GM23338 (cell line): Measurements from ENCODE around the gene ERMP1. TPM values are rescaled to one million over a fixed set of nuclear protein-coding genes. Genes with fewer than 3 reads are reported as not detected.

Experiments used
- ATAC-seq: fragments of 200-7000 bp; cut with Tn5 transposase; 3 replicates; pipeline ENCODE4 v1.9.1; 2020
- DNase-seq: peaks from one replicate; pipeline ENCODE4 v3.0.0-alpha.2; 2015; ENCODE audit warnings: low spot score
- H2AFZ ChIP-seq: fragments of 200-600 bp; sonication (generic); 2 replicates; pipeline ENCODE4 v1.8.0; 2016; ENCODE audit warnings: antibody characterized with exemption, mild to moderate bottlenecking, moderate library complexity
- H3F3A ChIP-seq: fragments of 200-600 bp; sonication (generic); replicated peaks from 2 replicates; pipeline ENCODE4 v1.8.0; 2017; ENCODE audit warnings: antibody characterized with exemption, mixed run types, low read depth
- H3K27ac ChIP-seq: fragments of 200-600 bp; sonication (generic); 2 replicates; pipeline ENCODE4 v1.6.1; 2016; ENCODE audit warnings: low read depth
- H3K27me3 ChIP-seq: fragments of 200-600 bp; sonication (generic); 2 replicates; pipeline ENCODE4 v1.8.0; 2016; ENCODE audit warnings: mild to moderate bottlenecking, mixed run types, moderate library complexity; ENCODE audit not compliant: insufficient read depth
- H3K36me3 ChIP-seq: fragments of 200-600 bp; sonication (generic); 2 replicates; pipeline ENCODE4 v1.8.0; 2016; ENCODE audit warnings: mild to moderate bottlenecking; ENCODE audit not compliant: insufficient read depth
- H3K4me1 ChIP-seq: fragments of 200-600 bp; sonication (generic); 2 replicates; pipeline ENCODE4 v1.8.0; 2016; ENCODE audit warnings: mild to moderate bottlenecking, moderate library complexity; ENCODE audit not compliant: insufficient read depth
- H3K4me2 ChIP-seq: fragments of 200-600 bp; sonication (generic); 2 replicates; pipeline ENCODE4 v1.7.1; 2017; ENCODE audit warnings: mixed run types
- H3K4me3 ChIP-seq: fragments of 200-600 bp; sonication (generic); 2 replicates; pipeline ENCODE4 v1.6.1; 2016; ENCODE audit warnings: mixed run types
- H3K79me2 ChIP-seq: fragments of 200-600 bp; sonication (generic); replicated peaks from 2 replicates; pipeline ENCODE4 v1.8.0; 2017; ENCODE audit warnings: mild to moderate bottlenecking; ENCODE audit not compliant: insufficient read depth
- H3K9me2 ChIP-seq: fragments of 200-600 bp; sonication (generic); 2 replicates; pipeline ENCODE4 v1.8.0; 2017; ENCODE audit not compliant: insufficient read depth
- H4K20me1 ChIP-seq: fragments of 200-600 bp; sonication (generic); replicated peaks from 2 replicates; pipeline ENCODE4 v1.8.0; 2017; ENCODE audit warnings: mild to moderate bottlenecking; ENCODE audit not compliant: insufficient read depth
- H3K27ac Mint-ChIP-seq: 2 replicates; pipeline ENCODE4 v1.8.0; 2020; ENCODE audit warnings: inconsistent platforms, mild to moderate bottlenecking, moderate library complexity, mixed read lengths
- H3K27me3 Mint-ChIP-seq: 3 replicates; pipeline ENCODE4 v1.8.0; 2022; ENCODE audit warnings: low read depth, mild to moderate bottlenecking, moderate library complexity, mixed read lengths, inconsistent platforms; ENCODE audit not compliant: insufficient read depth, poor library complexity
- H3K36me3 Mint-ChIP-seq: 3 replicates; pipeline ENCODE4 v1.8.0; 2021; ENCODE audit warnings: low read depth, mild to moderate bottlenecking, inconsistent platforms, moderate library complexity, mixed read lengths
- H3K4me1 Mint-ChIP-seq: 3 replicates; pipeline ENCODE4 v1.8.0; 2020; ENCODE audit warnings: mild to moderate bottlenecking, inconsistent platforms, mixed read lengths
- H3K4me3 Mint-ChIP-seq: 3 replicates; pipeline ENCODE4 v1.8.0; 2021; ENCODE audit warnings: moderate library complexity, mild to moderate bottlenecking, inconsistent platforms, mixed read lengths
- H3K9me3 Mint-ChIP-seq: 3 replicates; pipeline ENCODE4 v1.8.0; 2020; ENCODE audit warnings: moderate library complexity, mild to moderate bottlenecking, inconsistent platforms, mixed read lengths
- CREB1 ChIP-seq: fragments of 250-450 bp; sonication (Bioruptor Pico); IDR thresholded peaks from 2 replicates; pipeline ENCODE4 v1.5.0; 2020; ENCODE audit warnings: low read depth, mild to moderate bottlenecking, moderate library complexity
- EZH2 ChIP-seq: fragments of 200-600 bp; sonication (generic); IDR thresholded peaks from one replicate; pipeline ENCODE4 v1.8.0; 2017; ENCODE audit warnings: antibody characterized with exemption, mild to moderate bottlenecking, low read depth; ENCODE audit not compliant: unreplicated experiment
- EZH2phosphoT487 ChIP-seq: fragments of 200-600 bp; sonication (generic); IDR thresholded peaks from one replicate; pipeline ENCODE4 v1.8.1; 2018; ENCODE audit warnings: antibody characterized with exemption; ENCODE audit not compliant: unreplicated experiment
- POLR2AphosphoS5 ChIP-seq: IDR thresholded peaks from 2 replicates; pipeline ENCODE4 v1.6.1; 2016; ENCODE audit warnings: antibody characterized with exemption, low read depth
- STAT1 ChIP-seq: IDR thresholded peaks from one replicate; pipeline ENCODE4 v1.6.1; 2016; ENCODE audit warnings: antibody characterized with exemption; ENCODE audit not compliant: unreplicated experiment
- ZNF114 ChIP-seq: fragments of 250-450 bp; sonication (Bioruptor Pico); IDR thresholded peaks from 2 replicates; pipeline ENCODE4 v1.5.0; 2020; ENCODE audit warnings: mild to moderate bottlenecking, moderate library complexity
- ZNF331 ChIP-seq: fragments of 250-450 bp; sonication (Bioruptor Pico); IDR thresholded peaks from 2 replicates; pipeline ENCODE4 v1.5.0; 2020; ENCODE audit warnings: low read depth, mild to moderate bottlenecking, moderate library complexity
- polyA plus RNA-seq: library from polyadenylated mRNA; unstranded; fragments of >200 nt; fragmentation: Nextera tagmentation; extraction: Ambion mirVana; gene quantifications from 2 replicates; pipeline ENCODE4 v1.2.1, GENCODE V29; 2016
- total RNA-seq: library from RNA; depleted of rRNA; stranded (reverse); fragments of >200 nt; shearing (Covaris generic); gene quantifications from 2 replicates; pipeline ENCODE4 v1.2.3, GENCODE V29; 2014
- TF ChIP-seq, protein P1 (sequence below): IDR thresholded peaks from one replicate; pipeline ENCODE4 v1.6.1; 2018; ENCODE audit warnings: antibody characterized with exemption; ENCODE audit not compliant: unreplicated experiment
- TF ChIP-seq, protein P2 (sequence below): IDR thresholded peaks from 2 replicates; pipeline ENCODE4 v1.6.1; 2016; ENCODE audit warnings: antibody characterized with exemption
- TF ChIP-seq, protein P3 (sequence below), 2 experiments: fragments of 200-600 bp in 1 of 2; sonication (generic) in 1 of 2; conservative IDR thresholded peaks; 2 replicates each; pipeline versions ENCODE4 v1.5.1 to v1.6.1; 2016 to 2017; ENCODE audit warnings: antibody characterized with exemption in 2 of 2, low read depth in 2 of 2, mild to moderate bottlenecking in 2 of 2, moderate library complexity in 1 of 2
- TF ChIP-seq, protein P4 (sequence below): fragments of 250-450 bp; sonication (Bioruptor Pico); IDR thresholded peaks from 2 replicates; pipeline ENCODE4 v1.5.0; 2020; ENCODE audit warnings: mild to moderate bottlenecking, moderate library complexity

Gene ERMP1
- total and polyA plus RNA-seq, 2 experiments from 2014 or later, result 5.3 to 23.4 TPM

DNA sequence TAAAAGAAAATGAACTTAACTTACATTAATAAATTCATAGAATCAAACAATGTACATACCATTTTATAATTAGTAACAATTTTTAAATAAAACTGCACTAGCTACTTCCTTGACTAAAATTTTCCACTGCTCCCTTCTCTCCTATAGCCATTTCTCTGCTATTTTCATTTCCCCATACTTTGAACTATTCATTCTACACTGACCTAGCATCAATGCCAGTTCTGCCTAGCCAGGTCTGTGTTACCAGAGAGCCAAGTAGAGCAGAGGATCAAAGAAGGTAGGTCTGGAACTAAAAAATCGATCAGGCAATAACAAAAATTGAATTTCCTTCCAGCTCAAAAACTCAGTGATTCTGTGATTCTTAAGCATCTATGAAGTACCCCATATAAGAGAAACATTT is 84.5 kb downstream of the ERMP1 start:
- peaks cover 26% of the 10 kb centered on the region for H3K36me3 Mint-ChIP-seq
- Histone ChIP-seq H3K79me2 (no peaks in the 10 kb centered on the region), H3K4me2 (no peak overlapping the region), H3F3A (no peaks in the 10 kb centered on the region), H3K27me3 (no peaks in the 10 kb centered on the region), H3K27ac (no peak overlapping the region), H3K4me1 (no peaks in the 10 kb centered on the region), H4K20me1 (no peaks in the 10 kb centered on the region), H3K36me3 (no peaks in the 10 kb centered on the region), H3K9me2 (no peaks in the 10 kb centered on the region), H2AFZ (no peak overlapping the region), H3K4me3 (no peak overlapping the region)
- TF ChIP-seq POLR2AphosphoS5 (no peak), ZNF331 (CRISPR knock-in tag) (no peak), ZNF114 (CRISPR knock-in tag) (no peak), STAT1 (no peak), EZH2phosphoT487 (no peak), EZH2 (no peak), CREB1 (no peak)
- TF ChIP-seq, protein P1, sequence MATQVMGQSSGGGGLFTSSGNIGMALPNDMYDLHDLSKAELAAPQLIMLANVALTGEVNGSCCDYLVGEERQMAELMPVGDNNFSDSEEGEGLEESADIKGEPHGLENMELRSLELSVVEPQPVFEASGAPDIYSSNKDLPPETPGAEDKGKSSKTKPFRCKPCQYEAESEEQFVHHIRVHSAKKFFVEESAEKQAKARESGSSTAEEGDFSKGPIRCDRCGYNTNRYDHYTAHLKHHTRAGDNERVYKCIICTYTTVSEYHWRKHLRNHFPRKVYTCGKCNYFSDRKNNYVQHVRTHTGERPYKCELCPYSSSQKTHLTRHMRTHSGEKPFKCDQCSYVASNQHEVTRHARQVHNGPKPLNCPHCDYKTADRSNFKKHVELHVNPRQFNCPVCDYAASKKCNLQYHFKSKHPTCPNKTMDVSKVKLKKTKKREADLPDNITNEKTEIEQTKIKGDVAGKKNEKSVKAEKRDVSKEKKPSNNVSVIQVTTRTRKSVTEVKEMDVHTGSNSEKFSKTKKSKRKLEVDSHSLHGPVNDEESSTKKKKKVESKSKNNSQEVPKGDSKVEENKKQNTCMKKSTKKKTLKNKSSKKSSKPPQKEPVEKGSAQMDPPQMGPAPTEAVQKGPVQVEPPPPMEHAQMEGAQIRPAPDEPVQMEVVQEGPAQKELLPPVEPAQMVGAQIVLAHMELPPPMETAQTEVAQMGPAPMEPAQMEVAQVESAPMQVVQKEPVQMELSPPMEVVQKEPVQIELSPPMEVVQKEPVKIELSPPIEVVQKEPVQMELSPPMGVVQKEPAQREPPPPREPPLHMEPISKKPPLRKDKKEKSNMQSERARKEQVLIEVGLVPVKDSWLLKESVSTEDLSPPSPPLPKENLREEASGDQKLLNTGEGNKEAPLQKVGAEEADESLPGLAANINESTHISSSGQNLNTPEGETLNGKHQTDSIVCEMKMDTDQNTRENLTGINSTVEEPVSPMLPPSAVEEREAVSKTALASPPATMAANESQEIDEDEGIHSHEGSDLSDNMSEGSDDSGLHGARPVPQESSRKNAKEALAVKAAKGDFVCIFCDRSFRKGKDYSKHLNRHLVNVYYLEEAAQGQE, result no peak
- TF ChIP-seq, protein P2, sequence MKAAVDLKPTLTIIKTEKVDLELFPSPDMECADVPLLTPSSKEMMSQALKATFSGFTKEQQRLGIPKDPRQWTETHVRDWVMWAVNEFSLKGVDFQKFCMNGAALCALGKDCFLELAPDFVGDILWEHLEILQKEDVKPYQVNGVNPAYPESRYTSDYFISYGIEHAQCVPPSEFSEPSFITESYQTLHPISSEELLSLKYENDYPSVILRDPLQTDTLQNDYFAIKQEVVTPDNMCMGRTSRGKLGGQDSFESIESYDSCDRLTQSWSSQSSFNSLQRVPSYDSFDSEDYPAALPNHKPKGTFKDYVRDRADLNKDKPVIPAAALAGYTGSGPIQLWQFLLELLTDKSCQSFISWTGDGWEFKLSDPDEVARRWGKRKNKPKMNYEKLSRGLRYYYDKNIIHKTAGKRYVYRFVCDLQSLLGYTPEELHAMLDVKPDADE, result no peak
- TF ChIP-seq, protein P3, sequence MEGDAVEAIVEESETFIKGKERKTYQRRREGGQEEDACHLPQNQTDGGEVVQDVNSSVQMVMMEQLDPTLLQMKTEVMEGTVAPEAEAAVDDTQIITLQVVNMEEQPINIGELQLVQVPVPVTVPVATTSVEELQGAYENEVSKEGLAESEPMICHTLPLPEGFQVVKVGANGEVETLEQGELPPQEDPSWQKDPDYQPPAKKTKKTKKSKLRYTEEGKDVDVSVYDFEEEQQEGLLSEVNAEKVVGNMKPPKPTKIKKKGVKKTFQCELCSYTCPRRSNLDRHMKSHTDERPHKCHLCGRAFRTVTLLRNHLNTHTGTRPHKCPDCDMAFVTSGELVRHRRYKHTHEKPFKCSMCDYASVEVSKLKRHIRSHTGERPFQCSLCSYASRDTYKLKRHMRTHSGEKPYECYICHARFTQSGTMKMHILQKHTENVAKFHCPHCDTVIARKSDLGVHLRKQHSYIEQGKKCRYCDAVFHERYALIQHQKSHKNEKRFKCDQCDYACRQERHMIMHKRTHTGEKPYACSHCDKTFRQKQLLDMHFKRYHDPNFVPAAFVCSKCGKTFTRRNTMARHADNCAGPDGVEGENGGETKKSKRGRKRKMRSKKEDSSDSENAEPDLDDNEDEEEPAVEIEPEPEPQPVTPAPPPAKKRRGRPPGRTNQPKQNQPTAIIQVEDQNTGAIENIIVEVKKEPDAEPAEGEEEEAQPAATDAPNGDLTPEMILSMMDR (conservative IDR thresholded peaks at IDR 0.05; ENCODE audit: low read depth in 2 of 2), result no peak
- TF ChIP-seq, protein P4, sequence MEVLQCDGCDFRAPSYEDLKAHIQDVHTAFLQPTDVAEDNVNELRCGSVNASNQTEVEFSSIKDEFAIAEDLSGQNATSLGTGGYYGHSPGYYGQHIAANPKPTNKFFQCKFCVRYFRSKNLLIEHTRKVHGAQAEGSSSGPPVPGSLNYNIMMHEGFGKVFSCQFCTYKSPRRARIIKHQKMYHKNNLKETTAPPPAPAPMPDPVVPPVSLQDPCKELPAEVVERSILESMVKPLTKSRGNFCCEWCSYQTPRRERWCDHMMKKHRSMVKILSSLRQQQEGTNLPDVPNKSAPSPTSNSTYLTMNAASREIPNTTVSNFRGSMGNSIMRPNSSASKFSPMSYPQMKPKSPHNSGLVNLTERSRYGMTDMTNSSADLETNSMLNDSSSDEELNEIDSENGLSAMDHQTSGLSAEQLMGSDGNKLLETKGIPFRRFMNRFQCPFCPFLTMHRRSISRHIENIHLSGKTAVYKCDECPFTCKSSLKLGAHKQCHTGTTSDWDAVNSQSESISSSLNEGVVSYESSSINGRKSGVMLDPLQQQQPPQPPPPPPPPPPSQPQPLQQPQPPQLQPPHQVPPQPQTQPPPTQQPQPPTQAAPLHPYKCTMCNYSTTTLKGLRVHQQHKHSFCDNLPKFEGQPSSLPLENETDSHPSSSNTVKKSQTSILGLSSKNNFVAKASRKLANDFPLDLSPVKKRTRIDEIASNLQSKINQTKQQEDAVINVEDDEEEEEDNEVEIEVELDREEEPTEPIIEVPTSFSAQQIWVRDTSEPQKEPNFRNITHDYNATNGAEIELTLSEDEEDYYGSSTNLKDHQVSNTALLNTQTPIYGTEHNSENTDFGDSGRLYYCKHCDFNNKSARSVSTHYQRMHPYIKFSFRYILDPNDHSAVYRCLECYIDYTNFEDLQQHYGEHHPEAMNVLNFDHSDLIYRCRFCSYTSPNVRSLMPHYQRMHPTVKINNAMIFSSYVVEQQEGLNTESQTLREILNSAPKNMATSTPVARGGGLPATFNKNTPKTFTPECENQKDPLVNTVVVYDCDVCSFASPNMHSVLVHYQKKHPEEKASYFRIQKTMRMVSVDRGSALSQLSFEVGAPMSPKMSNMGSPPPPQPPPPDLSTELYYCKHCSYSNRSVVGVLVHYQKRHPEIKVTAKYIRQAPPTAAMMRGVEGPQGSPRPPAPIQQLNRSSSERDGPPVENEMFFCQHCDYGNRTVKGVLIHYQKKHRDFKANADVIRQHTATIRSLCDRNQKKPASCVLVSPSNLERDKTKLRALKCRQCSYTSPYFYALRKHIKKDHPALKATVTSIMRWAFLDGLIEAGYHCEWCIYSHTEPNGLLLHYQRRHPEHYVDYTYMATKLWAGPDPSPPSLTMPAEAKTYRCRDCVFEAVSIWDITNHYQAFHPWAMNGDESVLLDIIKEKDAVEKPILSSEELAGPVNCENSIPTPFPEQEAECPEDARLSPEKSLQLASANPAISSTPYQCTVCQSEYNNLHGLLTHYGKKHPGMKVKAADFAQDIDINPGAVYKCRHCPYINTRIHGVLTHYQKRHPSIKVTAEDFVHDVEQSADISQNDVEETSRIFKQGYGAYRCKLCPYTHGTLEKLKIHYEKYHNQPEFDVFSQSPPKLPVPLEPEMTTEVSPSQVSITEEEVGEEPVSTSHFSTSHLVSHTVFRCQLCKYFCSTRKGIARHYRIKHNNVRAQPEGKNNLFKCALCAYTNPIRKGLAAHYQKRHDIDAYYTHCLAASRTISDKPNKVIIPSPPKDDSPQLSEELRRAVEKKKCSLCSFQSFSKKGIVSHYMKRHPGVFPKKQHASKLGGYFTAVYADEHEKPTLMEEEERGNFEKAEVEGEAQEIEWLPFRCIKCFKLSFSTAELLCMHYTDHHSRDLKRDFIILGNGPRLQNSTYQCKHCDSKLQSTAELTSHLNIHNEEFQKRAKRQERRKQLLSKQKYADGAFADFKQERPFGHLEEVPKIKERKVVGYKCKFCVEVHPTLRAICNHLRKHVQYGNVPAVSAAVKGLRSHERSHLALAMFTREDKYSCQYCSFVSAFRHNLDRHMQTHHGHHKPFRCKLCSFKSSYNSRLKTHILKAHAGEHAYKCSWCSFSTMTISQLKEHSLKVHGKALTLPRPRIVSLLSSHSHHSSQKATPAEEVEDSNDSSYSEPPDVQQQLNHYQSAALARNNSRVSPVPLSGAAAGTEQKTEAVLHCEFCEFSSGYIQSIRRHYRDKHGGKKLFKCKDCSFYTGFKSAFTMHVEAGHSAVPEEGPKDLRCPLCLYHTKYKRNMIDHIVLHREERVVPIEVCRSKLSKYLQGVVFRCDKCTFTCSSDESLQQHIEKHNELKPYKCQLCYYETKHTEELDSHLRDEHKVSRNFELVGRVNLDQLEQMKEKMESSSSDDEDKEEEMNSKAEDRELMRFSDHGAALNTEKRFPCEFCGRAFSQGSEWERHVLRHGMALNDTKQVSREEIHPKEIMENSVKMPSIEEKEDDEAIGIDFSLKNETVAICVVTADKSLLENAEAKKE (CRISPR knock-in tag), result no peak
- H3K9me3 Mint-ChIP-seq, result no peaks in the 10 kb centered on the region
- ATAC-seq (no peak), DNase-seq (no peak)
- H3K27ac Mint-ChIP-seq, result no peak overlapping the region
- peaks cover 3% of the 10 kb centered on the region for H3K27me3 Mint-ChIP-seq
- no peak overlapping the region for H3K4me3 Mint-ChIP-seq
- H3K4me1 Mint-ChIP-seq, result no peaks in the 10 kb centered on the region
